Measurements from ENCODE around the gene FAAP20.

The FAAP20 gene

DNA sequence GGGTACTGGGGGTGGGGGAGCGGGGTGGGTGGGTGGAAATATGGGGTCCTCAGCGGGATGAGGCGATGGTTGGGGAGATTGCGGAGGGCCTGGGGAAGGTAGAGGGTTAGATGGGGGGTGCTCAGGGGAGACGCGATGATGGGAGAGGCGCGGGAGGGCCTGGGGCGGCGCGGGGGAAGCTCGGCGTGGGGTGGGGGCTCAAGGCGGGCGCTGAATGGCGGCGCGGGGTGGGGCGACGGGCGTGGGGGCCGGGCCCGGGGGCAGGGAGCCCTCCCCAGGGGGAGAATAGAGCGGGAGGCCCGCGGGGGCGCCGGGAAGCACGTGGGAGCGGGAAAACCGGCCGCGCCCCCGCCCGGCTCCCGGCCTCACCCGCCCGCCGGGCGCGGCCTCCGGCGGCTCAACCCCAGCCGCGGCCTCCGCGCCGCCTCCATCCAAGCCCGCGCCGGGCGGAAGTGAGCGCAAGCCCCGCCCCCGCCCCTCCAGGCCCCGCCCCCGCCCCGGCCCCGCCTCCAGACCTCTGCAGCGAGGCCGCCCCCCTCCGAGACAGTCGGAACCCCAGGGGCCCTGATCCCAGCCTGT lies at the start of gene FAAP20:
Gene FAAP20, minus strand, starts transcription at position 454 of the 579 bp plus-strand sequence. Its CDS starts 23 bp downstream, at position 431.
- peak; percentile 24 for DNase-seq

DNA sequence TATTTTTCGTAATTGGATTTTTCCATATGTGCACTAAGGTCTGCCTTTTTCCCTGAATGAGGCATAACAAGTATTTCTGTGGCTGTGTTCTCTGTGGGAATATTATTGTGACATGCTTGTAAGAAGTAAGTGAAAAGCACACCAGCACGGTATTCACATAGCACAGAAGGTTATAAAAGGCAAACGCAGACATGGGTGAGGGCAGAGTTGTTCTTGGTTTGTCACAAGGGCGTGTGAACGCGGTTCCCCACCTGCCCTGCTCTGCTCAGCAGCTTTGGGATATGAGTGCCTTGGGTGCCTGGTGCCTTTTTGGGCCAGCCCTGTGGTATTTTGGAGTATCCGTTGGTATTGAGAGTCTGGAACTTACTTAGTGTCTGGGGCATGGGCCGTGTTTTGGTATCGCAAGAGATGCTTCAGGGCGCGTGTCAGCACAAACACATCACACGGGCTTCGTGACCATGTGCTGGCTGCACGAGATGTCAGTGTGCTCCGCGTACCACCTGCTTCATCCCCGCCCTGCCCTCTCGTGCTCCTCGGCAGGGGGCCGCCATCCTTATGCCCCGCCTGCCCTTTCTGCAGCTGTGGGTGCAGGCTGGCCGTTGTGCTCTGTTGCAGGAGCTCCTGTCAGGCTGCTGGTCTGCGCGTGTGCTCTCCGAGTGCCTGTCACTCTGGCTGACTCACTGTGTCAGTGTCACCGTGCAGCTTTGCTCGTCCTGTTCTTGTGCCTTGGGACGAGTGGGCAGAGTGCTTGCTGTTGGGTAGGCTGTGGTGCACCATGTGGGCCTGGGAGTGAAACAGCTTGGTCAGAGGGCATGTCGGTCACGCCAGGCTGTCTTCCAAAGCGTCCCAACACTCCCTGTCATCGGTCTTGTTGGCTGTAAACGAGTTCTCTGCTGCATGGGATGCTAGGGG lies 48.5 kb upstream of the FAAP20 start:
- no peak for DNase-seq

DNA sequence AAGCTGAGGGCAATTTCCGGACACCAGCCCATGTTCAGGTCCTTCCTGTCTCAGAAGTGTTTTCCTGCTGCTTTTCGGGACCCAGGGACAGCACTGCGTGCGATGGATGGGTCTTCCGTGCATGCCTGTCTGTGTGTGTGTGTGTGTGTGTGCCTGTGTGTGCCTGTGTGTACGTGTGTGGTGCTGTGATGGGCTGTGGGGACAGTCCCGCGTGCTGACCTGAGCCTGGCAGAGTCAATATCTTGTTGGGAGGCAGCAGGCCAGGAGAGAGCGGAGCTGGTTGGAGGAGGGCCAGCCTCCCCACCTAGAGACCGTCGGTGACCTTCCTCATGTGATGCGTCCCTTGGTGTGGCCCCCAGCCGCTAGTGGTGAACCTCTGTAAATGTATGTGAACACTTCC lies 47.2 kb upstream of the FAAP20 start:
- DNase-seq, result no peak

- DNase-seq, result no peak
Measured at GRCh38 chr1:2240270-2241156, 45.9 kb upstream of the FAAP20 start.

DNA sequence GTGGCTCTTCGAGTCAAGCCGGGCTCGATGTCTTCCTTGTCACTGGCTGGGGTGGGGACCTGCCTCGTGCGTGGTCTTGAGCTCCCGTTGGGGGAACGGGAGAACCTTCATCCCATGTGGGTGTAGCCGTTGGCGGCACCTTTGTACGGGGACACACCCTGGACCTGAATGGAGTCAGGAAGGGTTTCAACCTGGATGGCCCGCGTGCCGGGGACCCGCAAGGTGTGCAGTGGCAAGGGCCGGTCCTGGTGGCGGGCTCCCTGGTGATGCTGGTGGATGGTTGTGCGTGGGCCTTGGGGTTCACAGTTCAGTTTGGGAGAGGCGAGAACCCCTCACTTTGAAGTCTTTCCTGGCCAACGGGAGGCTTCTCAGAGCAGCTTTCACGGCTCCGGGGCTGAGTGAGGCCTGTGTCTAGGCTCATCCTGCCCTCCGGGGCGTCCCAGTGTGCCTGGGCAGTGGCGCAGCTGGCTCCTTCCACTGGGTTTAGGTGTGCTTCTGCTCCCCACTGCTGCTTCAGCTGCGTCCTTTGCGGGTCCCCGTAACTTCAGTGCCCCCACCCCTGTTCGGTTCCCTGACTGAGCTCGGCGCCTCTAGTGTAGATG lies 44.9 kb upstream of the FAAP20 start:
- DNase-seq, result no peak

DNA sequence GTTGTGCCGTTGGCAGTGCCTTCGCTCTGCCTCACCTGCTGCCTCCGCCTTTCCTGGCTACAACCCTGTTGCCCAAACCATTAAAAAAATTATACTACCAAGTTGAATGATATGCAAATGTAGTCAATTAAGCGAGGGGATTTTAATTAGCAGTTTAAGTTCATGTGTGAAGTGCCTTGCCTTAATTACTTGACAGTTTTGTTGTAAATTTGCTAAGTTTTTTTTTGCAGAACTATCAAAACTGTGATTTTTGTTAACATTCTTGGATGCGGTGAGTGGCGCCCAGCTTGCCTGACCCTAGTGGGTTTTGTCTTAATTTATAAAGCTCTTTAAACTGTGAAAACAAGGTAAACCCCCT lies 44.4 kb upstream of the FAAP20 start:
- no peak for DNase-seq

DNA sequence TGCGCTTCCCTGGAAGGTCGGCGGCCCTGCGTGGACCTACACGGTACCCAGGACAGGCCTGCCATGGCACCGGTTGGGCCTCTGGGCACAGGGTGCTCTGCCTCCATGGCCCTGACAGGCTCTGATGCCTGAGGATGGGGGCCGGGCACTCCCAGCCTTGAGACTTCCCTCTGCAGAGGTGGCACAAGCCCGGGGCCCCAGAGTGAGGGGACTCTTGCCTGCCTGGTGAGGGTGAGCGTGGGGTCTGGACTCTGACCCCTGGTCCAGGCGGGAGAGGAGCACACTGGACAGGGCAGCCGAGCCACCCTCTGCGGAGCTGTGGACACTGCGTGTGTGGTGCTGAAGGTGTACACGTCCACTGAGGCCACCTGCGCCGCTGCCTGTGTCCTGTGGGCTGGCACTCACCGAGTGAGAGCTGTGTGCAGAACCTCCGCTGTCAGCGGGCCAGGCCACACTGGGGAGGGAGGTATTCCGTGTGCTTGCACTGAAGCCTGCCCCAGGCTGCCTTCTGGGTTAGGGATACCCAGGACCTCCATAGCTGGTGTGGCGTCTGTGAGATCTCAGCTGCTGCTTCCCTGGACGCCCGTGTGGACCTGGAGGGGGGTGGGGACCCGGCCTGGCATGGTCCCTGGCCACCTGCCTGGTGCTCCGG lies 43.9 kb upstream of the FAAP20 start:
- DNase-seq, result no peak

DNA sequence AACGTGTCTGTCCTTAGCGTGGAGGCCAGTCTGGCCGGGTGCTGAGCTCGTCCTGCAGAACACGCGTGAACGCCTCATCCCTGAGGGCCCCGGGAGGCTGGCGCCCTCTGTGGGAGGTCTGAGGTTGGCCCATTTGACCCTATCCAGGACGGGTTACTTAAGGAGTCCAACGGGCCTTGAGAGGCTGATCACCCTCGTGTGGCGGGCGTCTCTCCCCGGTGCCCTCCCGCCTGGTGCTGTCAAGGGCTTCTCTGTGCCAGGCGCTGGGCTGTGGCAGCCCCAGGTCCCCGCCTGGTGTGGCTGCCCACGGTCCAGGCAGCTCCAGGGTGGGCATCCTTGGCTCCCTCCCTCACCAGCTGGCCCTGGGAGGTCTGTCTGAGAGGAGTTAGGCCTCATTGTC lies 43.2 kb upstream of the FAAP20 start:
- no peak for DNase-seq

DNA sequence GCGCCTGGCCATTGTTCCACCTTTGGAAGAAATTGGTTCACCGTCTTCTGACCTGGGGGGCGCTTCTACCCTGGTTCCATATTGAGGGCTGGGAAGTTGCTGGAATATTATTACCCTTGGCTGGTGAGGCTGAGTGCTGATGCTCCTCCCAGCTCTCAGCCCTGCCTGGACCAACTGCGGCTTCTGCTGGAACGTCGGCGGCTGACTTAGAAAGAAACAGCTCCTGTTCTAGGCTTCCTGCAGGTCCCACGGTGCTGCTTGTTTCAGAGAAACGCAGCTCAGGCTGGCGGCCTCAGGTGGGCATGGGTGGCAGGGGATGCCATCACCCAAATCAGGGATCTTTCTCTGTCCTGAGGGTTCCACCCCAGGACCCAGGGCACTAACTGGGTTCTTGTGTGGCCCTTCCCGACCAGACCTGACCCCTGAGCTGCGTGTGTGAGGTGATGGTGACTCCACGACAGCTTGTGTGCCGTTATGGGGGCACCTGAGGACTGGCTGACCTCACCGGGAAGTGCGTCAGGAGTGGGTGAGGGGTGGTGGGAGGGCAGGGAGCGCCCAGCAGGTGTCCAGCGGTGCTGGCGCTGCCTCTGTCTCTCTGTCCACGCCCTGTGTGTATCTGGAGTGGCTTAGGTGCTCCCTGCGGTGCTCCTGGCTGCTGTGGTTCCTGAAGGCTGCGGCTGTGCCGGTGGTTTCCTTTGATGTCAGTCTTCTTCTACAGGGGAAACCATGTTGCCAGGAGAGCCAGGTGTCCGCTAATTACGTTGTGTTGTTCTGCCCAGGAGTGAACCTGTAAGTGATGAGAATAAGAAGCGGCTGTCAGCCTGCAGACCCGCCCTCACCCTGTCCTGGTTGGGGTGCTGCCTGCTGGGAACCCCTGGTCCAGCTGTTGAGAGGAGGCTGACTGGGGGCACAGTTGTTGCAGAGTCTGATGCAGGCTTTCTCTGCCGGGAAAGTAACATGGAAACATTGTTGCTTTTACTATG lies 42.4 kb upstream of the FAAP20 start:
- no peak for DNase-seq

GRCh38 chr1:2235300-2235998 lies 40.9 kb upstream of the FAAP20 start:
- no peak for DNase-seq

DNA sequence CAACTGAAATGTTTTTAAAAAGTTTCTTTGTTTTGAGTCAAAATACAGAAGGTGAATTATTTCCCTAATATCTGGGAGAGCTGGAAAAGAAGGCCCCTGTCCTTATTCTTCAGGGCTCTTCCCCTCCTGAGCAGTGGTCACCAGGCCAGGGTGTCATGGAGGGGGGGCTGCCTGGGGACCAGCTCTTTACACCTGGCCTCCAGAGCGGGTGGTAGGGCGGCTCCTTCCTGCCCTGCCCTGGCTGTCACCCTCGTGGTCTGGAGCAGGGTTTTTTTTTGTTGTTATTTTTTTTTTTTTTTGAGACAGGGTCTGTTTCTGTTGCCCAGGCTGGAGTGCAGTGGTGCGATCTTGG lies 40.2 kb upstream of the FAAP20 start:
- DNase-seq, result no peak

DNA sequence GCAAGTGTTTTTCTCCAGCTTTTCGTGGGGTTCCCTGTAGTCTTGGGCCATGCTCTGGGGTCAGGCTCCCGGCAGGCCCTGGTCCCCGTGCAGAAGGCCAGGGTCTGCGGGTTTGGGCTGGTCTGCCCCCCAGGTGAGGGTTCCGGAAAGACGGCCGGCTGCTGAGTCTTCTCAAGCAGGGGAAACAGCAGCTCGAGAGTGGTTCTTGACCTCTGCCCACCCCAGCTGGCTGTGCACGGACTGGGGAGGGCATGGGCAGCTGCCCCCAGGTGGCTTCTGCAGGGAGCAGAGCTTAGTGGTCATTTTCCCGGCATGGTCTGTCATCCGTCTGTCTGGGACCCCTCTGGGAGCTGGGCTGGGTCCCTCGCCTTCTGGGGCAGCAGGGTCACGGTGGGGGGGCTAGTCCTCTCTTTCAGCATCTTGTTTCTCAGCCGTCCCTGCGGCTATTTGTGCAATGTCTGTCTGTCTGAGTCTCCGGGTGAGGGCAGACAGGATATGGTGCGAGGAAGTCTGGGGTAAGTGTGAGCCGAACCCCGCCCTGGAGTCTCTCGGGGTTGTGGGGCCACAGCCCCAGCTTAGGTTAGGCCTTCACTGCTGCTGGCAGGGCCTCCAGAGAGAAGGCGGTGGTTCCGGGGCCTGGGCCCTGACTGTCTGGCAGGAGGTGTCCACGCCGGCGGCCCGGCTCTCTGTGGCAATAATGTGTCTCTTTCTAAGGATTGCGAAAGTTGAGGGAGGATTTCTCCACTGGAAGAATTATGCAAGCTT lies 39.6 kb upstream of the FAAP20 start:
- DNase-seq, result no peak

GRCh38 chr1:2233468-2233867 lies 38.9 kb upstream of the FAAP20 start:
- DNase-seq, result no peak

GRCh38 chr1:2232916-2233438 lies 38.4 kb upstream of the FAAP20 start:
- no peak for DNase-seq

DNA sequence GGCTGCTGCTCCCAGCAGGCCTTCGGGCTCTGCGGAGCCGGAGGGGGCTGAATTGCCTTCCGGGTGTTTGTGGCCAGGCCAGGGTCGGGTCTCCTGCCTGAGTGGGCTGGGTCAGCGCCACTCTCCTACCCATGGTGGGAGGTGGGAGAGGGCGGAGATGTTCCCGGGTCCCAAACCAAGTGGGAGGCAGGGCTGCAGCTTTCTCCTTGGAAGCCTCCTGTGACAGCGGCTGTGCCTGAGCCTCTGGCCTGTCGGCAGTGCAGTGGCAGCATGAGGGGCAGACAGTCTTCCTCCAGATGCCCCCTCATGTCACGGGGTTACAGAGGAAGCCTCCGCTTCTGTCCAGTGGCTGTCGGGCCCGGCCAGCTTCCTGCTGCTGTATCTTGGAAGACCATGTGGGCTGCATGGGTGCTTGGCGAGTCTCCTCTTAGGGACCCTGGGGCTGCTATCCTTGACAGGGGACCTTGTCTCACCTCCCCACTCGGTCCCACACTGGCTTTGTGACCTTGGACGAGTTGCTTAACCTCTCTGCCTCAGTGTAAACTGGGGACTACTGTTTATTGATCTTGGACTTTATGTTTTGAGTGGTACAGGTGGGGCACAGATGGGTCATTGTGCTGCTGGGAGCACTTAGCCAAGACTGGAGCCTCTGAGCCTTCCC lies 37.8 kb upstream of the FAAP20 start:
- no peak for DNase-seq

DNA sequence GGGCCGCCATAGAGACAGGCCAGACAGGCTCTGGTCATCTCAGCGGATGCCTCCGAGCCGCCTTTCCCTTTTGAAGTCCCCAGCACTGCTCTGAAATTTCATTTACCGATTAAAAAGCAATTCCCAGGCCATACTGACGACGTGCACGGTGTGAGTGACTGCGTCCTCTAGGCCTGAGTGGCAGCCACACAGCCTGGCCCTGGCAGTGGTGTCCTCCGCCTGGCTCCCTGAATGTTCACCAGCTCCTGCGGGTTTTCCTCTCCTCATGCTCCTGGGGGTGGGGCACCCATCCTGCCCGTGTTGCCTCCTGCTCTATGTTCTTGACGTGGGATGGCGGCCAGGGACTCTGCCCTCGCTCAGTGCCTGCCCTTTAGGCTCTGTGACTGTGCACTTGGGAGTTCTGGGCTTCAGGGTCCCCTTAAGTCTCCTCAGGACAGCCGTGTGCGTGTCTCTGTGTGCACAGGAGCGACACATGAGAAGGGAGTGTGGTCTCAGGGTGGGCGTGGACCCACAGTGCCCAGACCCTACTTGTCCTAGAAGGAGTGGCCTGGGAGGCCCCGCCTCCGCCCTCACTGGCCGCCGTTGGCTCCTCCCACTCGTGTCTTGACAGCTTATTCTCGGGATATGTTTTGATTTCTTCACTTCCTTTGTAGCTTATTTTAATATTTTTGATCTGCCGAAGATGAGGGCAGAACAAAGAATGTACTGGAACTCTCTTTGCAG lies 37.1 kb upstream of the FAAP20 start:
- no peak for DNase-seq

DNA sequence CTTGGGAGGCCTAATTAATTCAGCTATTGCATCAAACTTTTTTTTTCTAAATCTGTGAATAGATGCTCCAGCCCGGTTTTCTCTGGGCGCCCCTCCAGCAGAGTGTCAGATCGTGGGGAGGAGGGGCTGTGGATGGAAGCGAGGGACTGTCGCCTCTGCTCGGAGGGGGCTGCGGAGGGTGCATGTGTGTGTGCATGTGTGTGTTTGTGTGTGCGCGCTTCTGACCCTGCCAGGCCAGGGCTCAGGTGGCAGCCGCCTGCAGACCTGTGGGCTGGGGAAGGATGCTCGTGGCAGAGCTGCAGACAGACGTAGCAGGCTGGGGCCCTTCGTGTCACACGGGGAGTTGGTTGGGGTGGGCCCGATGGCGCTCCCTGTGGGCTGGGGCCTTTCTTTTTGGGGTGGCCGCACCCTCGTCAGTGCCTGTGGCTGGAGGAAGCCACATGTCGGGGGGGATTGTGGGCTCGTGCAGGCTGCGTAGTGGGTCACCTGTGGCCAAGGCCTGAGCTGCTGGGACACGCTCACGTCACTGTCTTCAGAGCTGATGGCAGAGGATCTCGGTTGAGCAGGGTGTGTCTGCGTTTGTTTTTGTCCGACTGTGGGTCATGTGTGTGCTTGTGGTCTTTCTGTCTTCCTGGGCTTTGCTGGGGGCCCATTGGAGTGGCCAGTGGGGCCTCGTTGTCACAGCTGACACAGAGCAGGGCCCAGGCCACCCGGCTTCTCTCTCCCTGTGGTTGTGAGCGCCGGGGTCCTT lies 36.4 kb upstream of the FAAP20 start:
- DNase-seq, result no peak
